Thyroid gland (tissue), 4 donors: ENCODE measurements around the gene TIAL1. TPM values are rescaled to one million over a fixed set of nuclear protein-coding genes. Genes with fewer than 3 reads are reported as not detected.
A peak's percentile ranks its signal among the peaks of the same experiment; 100 is the strongest.
"Not testable (repeated sequence)": the region's sequence is repeated elsewhere in the genome, so short reads cannot be mapped to it uniquely, and the experiment has no call there.

Source experiments
- DNase-seq, 2 donors: peaks; one replicate each; pipeline ENCODE4 v3.0.0-alpha.2; 2019
- H3K27ac ChIP-seq, 3 donors: fragments of 200-600 bp; sonication (generic); 1 replicate in 2 of 3; 2 replicates in 1 of 3; pipeline ENCODE4 v1.5.1; 2016 to 2019; ENCODE audit warnings: mild to moderate bottlenecking in 1 of 3, moderate library complexity in 1 of 3
- H3K27me3 ChIP-seq: fragments of 200-600 bp; sonication (generic); one replicate; pipeline ENCODE4 v1.5.1; 2019
- H3K36me3 ChIP-seq, 2 donors: fragments of 200-600 bp; sonication (generic); one replicate each; pipeline ENCODE4 v1.5.1; 2016 to 2019
- H3K4me1 ChIP-seq, 2 donors: fragments of 200-600 bp; sonication (generic); one replicate each; pipeline ENCODE4 v1.5.1; 2017 to 2019
- H3K4me3 ChIP-seq, 3 donors: fragments of 200-600 bp; sonication (generic); replicated peaks in 1 of 3; 1 replicate in 2 of 3; 2 replicates in 1 of 3; pipeline ENCODE4 v1.5.1; 2016; ENCODE audit warnings: mild to moderate bottlenecking in 1 of 3
- H3K9me3 ChIP-seq: fragments of 200-600 bp; sonication (generic); one replicate; pipeline ENCODE4 v1.5.1; 2017
- CTCF ChIP-seq, 6 experiments: fragments of 200-600 bp in 3 of 6; fragments of 450-650 bp in 3 of 6; sonication (generic) in 3 of 6; IDR thresholded peaks; one replicate each; pipeline ENCODE4 v1.5.1; 2016 to 2019; ENCODE audit warnings: antibody characterized with exemption in 6 of 6, mild to moderate bottlenecking in 2 of 6, inconsistent platforms in 1 of 6, moderate library complexity in 1 of 6
- POLR2A ChIP-seq, 2 donors: fragments of 450-650 bp; IDR thresholded peaks; one replicate each; pipeline ENCODE4 v1.6.1; 2017; ENCODE audit warnings: antibody characterized with exemption in 2 of 2, mild to moderate bottlenecking in 2 of 2, moderate library complexity in 1 of 2
- WGBS, 2 donors: methylation state at CpG; one replicate each; pipeline ENCODE4 v1.1.5; 2017; 5-methylcytosine and 5-hydroxymethylcytosine counted together
- intact Hi-C: fragments of 100-400 bp; cut with DNase I; formaldehyde crosslinking; loops from one replicate; pipeline ENCODE4 v1.15.1; 2023
- total RNA-seq, 4 donors: library from RNA; depleted of rRNA; stranded (reverse); fragments of >200 nt; gene quantifications; one replicate each; pipeline ENCODE4 v1.2.3, GENCODE V29; 2016

Gene TIAL1
- total RNA-seq, 4 donors from 2014 or later: 89.3 to 119 (median 95.5) TPM

DNA sequence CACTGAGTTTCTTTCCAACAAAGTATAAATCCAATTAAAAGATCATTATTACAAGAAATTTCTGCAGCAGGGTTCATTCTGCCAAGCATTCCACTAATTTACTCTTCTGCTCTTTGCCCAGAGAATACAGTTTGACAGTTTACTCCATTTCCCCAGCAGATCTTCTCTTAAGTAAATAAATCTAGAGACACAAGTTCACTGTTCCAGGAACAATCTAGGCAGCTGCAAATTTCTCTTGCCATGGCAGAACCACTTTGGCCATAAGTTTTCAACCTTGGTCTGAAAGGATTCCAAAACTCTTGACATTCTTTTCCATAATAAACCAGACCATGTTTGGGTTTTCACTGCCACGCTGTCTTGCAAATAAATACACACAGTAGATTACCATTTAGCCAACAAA is 65.7 kb downstream of the TIAL1 start:
- intact Hi-C loops: no loop called here
- peak overlapping the region; percentile 20 to 70 (median 28) for H3K27ac ChIP-seq
- no peaks in the 10 kb centered on the region for H3K27me3 ChIP-seq
- no peak overlapping the region for H3K4me3 ChIP-seq
- TF ChIP-seq CTCF (IDR thresholded peaks at IDR 0.05): no peak
- DNase-seq: no peak
- 33% methylated on average over 1 of the region's 1 CpG for WGBS, 2 donors
- H3K36me3 ChIP-seq: no peaks in the 10 kb centered on the region
- no peaks in the 10 kb centered on the region for H3K9me3 ChIP-seq
- peaks cover 22 to 30% of the 10 kb centered on the region in 2 donors for H3K4me1 ChIP-seq

DNA sequence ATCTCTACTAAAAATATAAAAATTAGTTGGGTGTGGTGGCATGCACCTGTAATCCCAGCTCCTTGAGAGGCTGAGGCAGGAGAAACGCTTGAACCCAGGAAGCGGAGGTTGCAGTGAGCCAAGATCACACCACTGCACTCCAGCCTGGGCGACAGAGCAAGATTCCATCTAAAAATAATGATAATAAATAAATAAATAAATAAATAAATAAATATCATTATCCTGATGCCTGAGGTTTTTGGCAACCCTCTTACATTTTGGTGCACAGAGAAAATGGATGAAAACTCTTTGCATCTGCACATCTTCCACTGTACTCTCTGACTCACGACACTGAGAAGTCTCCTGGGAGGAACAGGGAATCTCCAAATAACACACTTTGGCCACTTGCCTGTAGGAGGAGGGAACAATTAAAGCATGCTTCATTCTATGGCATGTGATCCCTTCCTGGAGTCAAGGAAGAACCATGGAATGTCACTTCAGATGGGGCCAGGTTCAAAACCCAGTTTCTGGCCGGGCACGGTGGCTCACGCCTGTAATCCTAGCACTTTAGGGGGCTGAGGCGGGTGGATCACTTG is 68.0 kb downstream of the TIAL1 start:
- H3K27me3 ChIP-seq, intact Hi-C loops, H3K27ac ChIP-seq, H3K9me3 ChIP-seq, DNase-seq, H3K4me3 ChIP-seq, H3K36me3 ChIP-seq: not testable (repeated sequence)
- peaks cover 28 to 40% of the 10 kb centered on the region in 2 donors for H3K4me1 ChIP-seq
- WGBS, 2 donors: 70 to 78% methylated on average over 8 of the region's 8 CpGs

DNA sequence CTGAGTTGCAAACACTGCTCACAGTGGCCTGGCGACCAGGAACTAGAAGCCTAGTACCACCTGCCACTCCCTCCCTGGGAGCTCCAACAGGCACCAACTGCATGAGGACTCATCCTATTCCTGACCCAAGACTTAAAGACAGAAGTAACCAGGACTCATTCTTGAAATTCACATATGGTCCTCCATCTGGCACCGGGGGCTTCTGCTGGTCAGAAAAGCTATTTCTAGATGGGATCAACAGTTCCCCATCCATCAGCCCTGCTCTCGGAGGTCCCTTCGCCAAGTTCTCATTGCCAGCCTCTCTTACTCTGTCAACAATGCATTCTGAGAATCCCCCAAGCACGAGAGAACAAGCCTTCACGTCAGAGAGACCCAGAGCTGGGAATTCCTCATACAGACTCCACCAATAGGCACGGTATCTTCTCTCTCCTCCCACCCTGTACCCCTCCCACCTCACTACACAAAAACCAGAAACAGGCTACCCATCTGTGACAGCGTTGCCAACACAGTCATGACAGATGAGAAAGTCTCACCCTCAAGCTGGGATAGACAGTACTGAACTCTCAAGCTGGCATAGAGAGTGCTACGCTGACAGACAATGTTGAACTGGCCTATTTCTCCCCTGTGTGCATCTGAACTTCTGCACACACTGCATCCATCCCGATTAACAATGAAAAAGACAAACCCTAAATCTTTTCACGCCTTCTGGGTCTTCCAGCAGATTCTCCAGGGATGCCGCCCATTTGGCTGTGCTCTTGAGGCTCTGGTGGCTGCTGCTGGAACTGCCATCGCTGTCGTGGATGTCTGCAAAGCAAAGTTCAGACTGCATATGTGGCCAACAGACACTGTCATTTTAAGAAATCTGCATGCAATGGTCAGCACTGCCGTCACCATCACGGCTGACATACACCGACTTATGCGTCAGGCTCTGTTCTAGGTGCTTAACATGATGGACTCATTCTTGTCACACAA is 69.9 kb downstream of the TIAL1 start:
- WGBS, 2 donors: 61 to 64% methylated on average over 18 of the region's 18 CpGs
- intact Hi-C loops: no loop called here
- DNase-seq: peak in 1 of 2 donors; percentile 32
- H3K4me3 ChIP-seq: no peak overlapping the region
- H3K4me1 ChIP-seq: peaks cover 28 to 40% of the 10 kb centered on the region in 2 donors
- H3K36me3 ChIP-seq: no peaks in the 10 kb centered on the region
- TF ChIP-seq POLR2A (IDR thresholded peaks at IDR 0.05) (no peak), CTCF (IDR thresholded peaks at IDR 0.05) (peak in 2 of 6 experiments; percentile 0 to 7)
- H3K27me3 ChIP-seq: no peaks in the 10 kb centered on the region
- H3K9me3 ChIP-seq: no peaks in the 10 kb centered on the region
- H3K27ac ChIP-seq: peak overlapping the region; percentile 47 to 81 (median 52)

DNA sequence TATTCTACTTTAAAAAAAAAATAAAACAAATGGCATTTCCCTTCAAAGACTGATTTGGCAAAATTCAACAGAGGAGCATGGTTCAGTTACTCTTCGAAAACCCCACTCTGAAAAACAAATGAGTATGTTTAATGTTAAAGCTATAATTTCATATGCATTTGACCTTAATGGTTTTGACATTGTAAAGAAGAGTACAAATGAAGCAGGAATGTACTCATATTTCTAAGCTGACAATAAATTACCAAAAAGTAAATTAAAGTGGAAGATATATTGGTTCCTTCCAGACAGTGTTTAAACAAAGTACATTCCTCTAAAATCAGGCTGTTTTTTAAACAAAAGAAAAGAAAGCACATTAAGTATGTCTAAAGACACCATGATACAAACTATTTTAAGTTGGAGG is 70.6 kb downstream of the TIAL1 start:
- Histone ChIP-seq H3K9me3 (no peaks in the 10 kb centered on the region), H3K4me3 (no peak overlapping the region), H3K27me3 (no peaks in the 10 kb centered on the region), H3K27ac (peak overlapping the region; percentile 47 to 81 (median 52)), H3K4me1 (peaks cover 23 to 33% of the 10 kb centered on the region in 2 donors), H3K36me3 (no peaks in the 10 kb centered on the region)
- intact Hi-C loops: no loop called here
- 30 to 35% methylated on average over 1 of the region's 1 CpG for WGBS, 2 donors
- TF ChIP-seq POLR2A (IDR thresholded peaks at IDR 0.05): no peak
- DNase-seq: no peak

DNA sequence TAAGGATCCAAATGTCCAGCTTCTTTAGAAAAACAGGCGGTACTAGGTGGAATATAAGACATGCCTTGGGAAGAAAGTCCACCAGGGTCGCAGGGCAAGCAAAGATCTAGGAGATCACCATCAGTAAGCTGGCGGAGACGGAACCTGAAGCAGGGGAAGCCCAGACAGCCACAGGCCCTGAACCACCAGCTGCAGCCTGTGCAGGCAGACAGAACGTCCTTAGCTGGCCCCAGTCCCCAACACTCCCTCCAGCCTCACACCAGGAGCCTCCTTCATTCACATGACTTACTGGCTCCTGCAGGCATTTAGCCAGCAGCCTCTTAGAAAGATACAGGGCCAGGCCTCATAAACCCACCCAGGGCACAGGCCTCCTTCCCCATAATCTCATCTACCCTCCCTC is 71.6 kb downstream of the TIAL1 start:
- Histone ChIP-seq H3K9me3 (no peaks in the 10 kb centered on the region), H3K27me3 (no peaks in the 10 kb centered on the region), H3K36me3 (no peaks in the 10 kb centered on the region), H3K27ac (peak overlapping the region in 2 of 3 donors; percentile 47 to 81), H3K4me3 (no peak overlapping the region), H3K4me1 (peaks cover 16 to 25% of the 10 kb centered on the region in 2 donors)
- intact Hi-C loops: no loop called here
- WGBS, 2 donors: 89 to 92% methylated on average over 5 of the region's 5 CpGs
- TF ChIP-seq CTCF (IDR thresholded peaks at IDR 0.05): no peak
- no peak for TF ChIP-seq POLR2A (IDR thresholded peaks at IDR 0.05)
- no peak for DNase-seq

DNA sequence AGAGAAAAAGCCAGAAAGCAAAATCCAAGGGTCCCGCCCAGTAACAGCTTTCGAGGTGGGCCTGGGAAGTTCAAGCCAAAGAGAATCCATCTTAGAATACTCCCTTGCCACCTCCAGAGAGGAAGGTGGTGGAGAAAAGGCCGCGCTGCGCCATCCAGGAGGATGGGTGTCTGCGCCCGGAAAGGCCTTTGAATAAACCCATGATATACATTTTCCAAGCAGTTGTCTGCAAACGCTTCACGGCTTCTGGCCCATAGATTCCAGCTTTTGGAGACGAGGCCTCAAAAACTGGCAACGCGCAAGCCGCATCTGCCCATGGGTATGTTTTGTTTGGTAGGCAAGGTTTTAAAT is 72.1 kb downstream of the TIAL1 start:
- H3K27me3 ChIP-seq: no peaks in the 10 kb centered on the region
- H3K27ac ChIP-seq: peak overlapping the region in 1 of 3 donors; percentile 81
- no peaks in the 10 kb centered on the region for H3K36me3 ChIP-seq
- H3K9me3 ChIP-seq: no peaks in the 10 kb centered on the region
- WGBS, 2 donors: 93 to 94% methylated on average over 13 of the region's 13 CpGs
- no peak overlapping the region for H3K4me3 ChIP-seq
- H3K4me1 ChIP-seq: peaks cover 16 to 25% of the 10 kb centered on the region in 2 donors
- TF ChIP-seq POLR2A (IDR thresholded peaks at IDR 0.05): no peak
- TF ChIP-seq CTCF (IDR thresholded peaks at IDR 0.05): no peak
- intact Hi-C loops: no loop called here
- no peak for DNase-seq
